H1 (cell line): ENCODE results near the gene CHST1. TPM values are rescaled to one million over a fixed set of nuclear protein-coding genes. Genes with fewer than 3 reads are reported as not detected.

ENCODE experiments used
- CTCF ChIA-PET: fragments of 300-600 bp; sonication (Branson Sonifier 250); formaldehyde crosslinking; loops from one replicate; lab custom pipeline; 2021; ENCODE audit not compliant: partially characterized antibody; lab: Charles Lee
- POLR2A ChIA-PET: fragments of 300-600 bp; sonication (Branson Sonifier 250); formaldehyde crosslinking; loops from one replicate; lab custom pipeline; 2021; ENCODE audit warnings: inconsistent platforms; ENCODE audit not compliant: partially characterized antibody; lab: Charles Lee
- DNase-seq, 2 experiments: peaks; one replicate each; pipeline versions ENCODE4 v3.0.0 to v3.0.0-alpha.2; 2010 to 2022; ENCODE audit warnings: low spot score in 2 of 2, low read depth in 1 of 2, mixed read lengths in 1 of 2
- FAIRE-seq: peaks from 2 replicates; lab custom pipeline; 2011; peaks lifted over from hg19 to GRCh38; lab: Jason Lieb, UNC
- H2AFZ ChIP-seq: 2 replicates; pipeline ENCODE4 v1.8.1; 2012; ENCODE audit warnings: low read length, inconsistent platforms
- H2AK5ac ChIP-seq: 2 replicates; pipeline ENCODE4 v1.6.1; 2013; ENCODE audit warnings: low read depth, low read length
- H2BK120ac ChIP-seq: replicated peaks from 2 replicates; pipeline ENCODE3; 2013; ENCODE audit warnings: low read depth, low read length, inconsistent platforms
- H2BK12ac ChIP-seq: 2 replicates; pipeline ENCODE4 v1.6.1; 2013; ENCODE audit warnings: low read depth, low read length
- H2BK15ac ChIP-seq: 2 replicates; pipeline ENCODE4 v1.6.1; 2013; ENCODE audit warnings: low read length
- H2BK20ac ChIP-seq: 2 replicates; pipeline ENCODE4 v1.6.1; 2013; ENCODE audit warnings: low read length
- H2BK5ac ChIP-seq: 2 replicates; pipeline ENCODE4 v1.6.1; 2013; ENCODE audit warnings: low read depth, low read length
- H3K14ac ChIP-seq: 2 replicates; pipeline ENCODE4 v1.6.1; 2013; ENCODE audit warnings: inconsistent platforms; ENCODE audit not compliant: insufficient read length
- H3K18ac ChIP-seq: 2 replicates; pipeline ENCODE4 v1.6.1; 2013; ENCODE audit warnings: low read length; ENCODE audit errors: extremely low read depth
- H3K23ac ChIP-seq: 2 replicates; pipeline ENCODE4 v1.6.1; 2013; ENCODE audit warnings: inconsistent platforms; ENCODE audit not compliant: insufficient read length
- H3K23me2 ChIP-seq: 2 replicates; pipeline ENCODE4 v1.6.1; 2013; ENCODE audit warnings: low read depth, low read length
- H3K27ac ChIP-seq: 2 replicates; pipeline ENCODE4 v1.6.1; 2011; ENCODE audit warnings: low read depth, low read length, inconsistent platforms
- H3K27me3 ChIP-seq, 4 experiments: replicated peaks in 1 of 4; 1 replicate in 1 of 4; 2 replicates in 3 of 4; pipeline versions ENCODE4 v1.6.1 to v1.8.1; 2011 to 2013; ENCODE audit warnings: low read length in 3 of 4, mild to moderate bottlenecking in 3 of 4, inconsistent platforms in 2 of 4, mixed read lengths in 2 of 4, moderate library complexity in 1 of 4; ENCODE audit not compliant: control insufficient read depth in 3 of 4, insufficient read depth in 3 of 4; ENCODE audit errors: extremely low read depth in 1 of 4
- H3K36me3 ChIP-seq, 4 experiments: 2 replicates each; pipeline versions ENCODE4 v1.6.1 to v1.8.1; 2011 to 2013; ENCODE audit warnings: mild to moderate bottlenecking in 4 of 4, low read length in 3 of 4, moderate library complexity in 2 of 4, control low read depth in 1 of 4, inconsistent platforms in 1 of 4; ENCODE audit not compliant: insufficient read depth in 4 of 4, control insufficient read depth in 2 of 4
- H3K4ac ChIP-seq: replicated peaks from 2 replicates; pipeline ENCODE3; 2013; ENCODE audit warnings: low read length, low read depth, mixed read lengths, inconsistent platforms; ENCODE audit not compliant: insufficient read length
- H3K4me1 ChIP-seq, 4 experiments: replicated peaks in 1 of 4; 1 replicate in 1 of 4; 2 replicates in 3 of 4; pipeline versions ENCODE4 v1.6.1 to v1.8.1; 2011 to 2013; ENCODE audit warnings: low read length in 3 of 4, inconsistent platforms in 2 of 4, mixed read lengths in 1 of 4; ENCODE audit not compliant: insufficient read depth in 4 of 4, control insufficient read depth in 3 of 4
- H3K4me2 ChIP-seq, 2 experiments: 2 replicates each; pipeline versions ENCODE4 v1.6.1 to v1.8.1; 2011 to 2013; ENCODE audit warnings: low read depth in 2 of 2, low read length in 2 of 2, control low read depth in 1 of 2, inconsistent platforms in 1 of 2, mild to moderate bottlenecking in 1 of 2; ENCODE audit not compliant: insufficient read depth in 1 of 2
- H3K4me3 ChIP-seq, 4 experiments: fragments of 200-600, 300-600 bp in 1 of 4; sonication (generic), shearing (Covaris generic), sonication (Bioruptor Twin) in 1 of 4; 2 replicates each; pipeline versions ENCODE4 v1.5.1 to v1.8.1; 2011 to 2016; ENCODE audit warnings: low read length in 4 of 4, low read depth in 3 of 4, control low read depth in 2 of 4, inconsistent platforms in 2 of 4, mild to moderate bottlenecking in 2 of 4, mixed read lengths in 1 of 4, moderate library complexity in 1 of 4; ENCODE audit not compliant: insufficient read depth in 2 of 4; ENCODE audit errors: extremely low read depth in 1 of 4
- H3K56ac ChIP-seq: replicated peaks from 2 replicates; pipeline ENCODE3; 2013; ENCODE audit warnings: low read depth, mild to moderate bottlenecking, mixed read lengths, low read length, inconsistent platforms; ENCODE audit not compliant: insufficient read length
- H3K79me1 ChIP-seq: 2 replicates; pipeline ENCODE4 v1.6.1; 2013; ENCODE audit warnings: low read depth, low read length, control low read depth
- H3K79me2 ChIP-seq, 2 experiments: 2 replicates each; pipeline versions ENCODE4 v1.6.1 to v1.8.1; 2012 to 2013; ENCODE audit warnings: low read length in 2 of 2, mild to moderate bottlenecking in 2 of 2, inconsistent platforms in 1 of 2; ENCODE audit not compliant: insufficient read depth in 2 of 2, control insufficient read depth in 1 of 2
- H3K9ac ChIP-seq, 4 experiments: replicated peaks in 1 of 4; 1 replicate in 1 of 4; 2 replicates in 3 of 4; pipeline versions ENCODE4 v1.6.1 to v1.8.1; 2011 to 2013; ENCODE audit warnings: low read depth in 3 of 4, low read length in 3 of 4, control low read depth in 2 of 4, mild to moderate bottlenecking in 2 of 4, moderate library complexity in 2 of 4, inconsistent platforms in 1 of 4; ENCODE audit errors: extremely low read depth in 1 of 4
- H3K9me3 ChIP-seq, 2 experiments: 2 replicates each; pipeline versions ENCODE4 v1.6.1 to v1.8.1; 2012 to 2013; ENCODE audit warnings: mild to moderate bottlenecking in 2 of 2, moderate library complexity in 2 of 2, control low read depth in 1 of 2, inconsistent platforms in 1 of 2, low read depth in 1 of 2, low read length in 1 of 2, mixed read lengths in 1 of 2; ENCODE audit not compliant: insufficient read depth in 2 of 2
- H4K20me1 ChIP-seq, 2 experiments: replicated peaks in 1 of 2; 2 replicates each; pipeline versions ENCODE3 to v1.8.1; 2011 to 2013; ENCODE audit warnings: inconsistent platforms in 2 of 2, low read length in 2 of 2, mild to moderate bottlenecking in 1 of 2; ENCODE audit not compliant: insufficient read depth in 2 of 2, control insufficient read depth in 1 of 2
- H4K5ac ChIP-seq: 2 replicates; pipeline ENCODE4 v1.6.1; 2013; ENCODE audit warnings: low read length, low read depth, mixed read lengths, inconsistent platforms; ENCODE audit not compliant: insufficient read length
- H4K8ac ChIP-seq: 2 replicates; pipeline ENCODE4 v1.8.0; 2013; ENCODE audit warnings: mild to moderate bottlenecking, moderate library complexity, low read length, inconsistent platforms; ENCODE audit not compliant: insufficient read depth; ENCODE audit errors: extremely low read depth
- H4K91ac ChIP-seq: replicated peaks from 2 replicates; pipeline ENCODE3; 2013; ENCODE audit warnings: low read length, mixed read lengths, inconsistent platforms; ENCODE audit not compliant: insufficient read length
- BCL11A ChIP-seq, 2 experiments: IDR thresholded peaks; one replicate each; pipeline ENCODE4 v1.6.1; 2011; ENCODE audit warnings: low read depth in 2 of 2, low read length in 2 of 2, mild to moderate bottlenecking in 2 of 2
- CBX8 ChIP-seq: fragments of 300-800, 300-1000 bp; sonication (generic); IDR thresholded peaks from 2 replicates; pipeline ENCODE4 v1.7.1; 2016; ENCODE audit warnings: low read depth, low read length, borderline replicate concordance
- CHD1 ChIP-seq: IDR thresholded peaks from 2 replicates; pipeline ENCODE4 v1.6.1; 2012; ENCODE audit warnings: low read depth, low read length, improper control_type of control experiment
- EGR1 ChIP-seq: IDR thresholded peaks from 2 replicates; pipeline ENCODE4 v1.6.1; 2011; ENCODE audit warnings: low read depth, low read length, borderline replicate concordance
- EP300 ChIP-seq, 2 experiments: IDR thresholded peaks; 1 replicate in 1 of 2; 2 replicates in 1 of 2; pipeline ENCODE4 v1.6.1; 2011 to 2012; ENCODE audit warnings: low read depth in 2 of 2, low read length in 2 of 2, mild to moderate bottlenecking in 2 of 2, borderline replicate concordance in 1 of 2, inconsistent platforms in 1 of 2, moderate library complexity in 1 of 2
- GABPA ChIP-seq: IDR thresholded peaks from 2 replicates; pipeline ENCODE4 v1.6.1; 2011; ENCODE audit warnings: mild to moderate bottlenecking, low read length, moderate library complexity, borderline replicate concordance; ENCODE audit not compliant: insufficient read depth
- HDAC2 ChIP-seq, 2 experiments: fragments of 300-600 bp in 1 of 2; sonication (generic) in 1 of 2; IDR thresholded peaks; 2 replicates each; pipeline ENCODE4 v1.6.1; 2011 to 2012; ENCODE audit warnings: low read depth in 2 of 2, low read length in 2 of 2, mild to moderate bottlenecking in 2 of 2, moderate library complexity in 2 of 2, borderline replicate concordance in 1 of 2, inconsistent platforms in 1 of 2
- HDAC6 ChIP-seq: IDR thresholded peaks from one replicate; pipeline ENCODE4 v1.7.1; 2012; ENCODE audit warnings: low read depth, mild to moderate bottlenecking, inconsistent platforms, low read length, moderate library complexity
- MAFK ChIP-seq: IDR thresholded peaks from 2 replicates; pipeline ENCODE4 v1.6.1; 2012; ENCODE audit warnings: low read depth, mild to moderate bottlenecking, improper control_type of control experiment, low read length
- NANOG ChIP-seq: IDR thresholded peaks from 2 replicates; pipeline ENCODE4 v1.6.1; 2011; ENCODE audit warnings: low read length, low read depth, mild to moderate bottlenecking, inconsistent platforms; ENCODE audit not compliant: insufficient read depth, poor library complexity, severe bottlenecking
- RFX5 ChIP-seq: IDR thresholded peaks from 2 replicates; pipeline ENCODE4 v1.6.1; 2011; ENCODE audit warnings: low read depth, low read length, improper control_type of control experiment, borderline replicate concordance
- SIX5 ChIP-seq: IDR thresholded peaks from 2 replicates; pipeline ENCODE4 v1.6.1; 2011; ENCODE audit warnings: mild to moderate bottlenecking, low read depth, low read length
- SP4 ChIP-seq: IDR thresholded peaks from 2 replicates; pipeline ENCODE4 v1.6.1; 2012; ENCODE audit warnings: low read length, inconsistent platforms
- TBP ChIP-seq: IDR thresholded peaks from 2 replicates; pipeline ENCODE4 v1.6.1; 2011; ENCODE audit warnings: low read depth, low read length, improper control_type of control experiment
- TCF12 ChIP-seq: IDR thresholded peaks from 2 replicates; pipeline ENCODE4 v1.6.1; 2011; ENCODE audit warnings: low read depth, mild to moderate bottlenecking, low read length
- WGBS, 2 experiments: shearing (Covaris generic) in 1 of 2; methylation state at CpG; one replicate each; pipeline versions ENCODE4 v1.1.6 to v1.1.7; 2013 to 2015; ENCODE audit warnings: low lambda C conversion rate in 2 of 2, mixed read lengths in 2 of 2, inconsistent platforms in 1 of 2, low coverage in 1 of 2, missing lambda C conversion rate in 1 of 2; ENCODE audit not compliant: insufficient replicate concordance in 2 of 2, insufficient coverage in 1 of 2, insufficient read length in 1 of 2; ENCODE audit errors: extremely low coverage in 1 of 2, missing lambda C conversion rate in 1 of 2; 5-methylcytosine and 5-hydroxymethylcytosine counted together
- polyA plus RNA-seq, 7 experiments: library from polyadenylated mRNA; depleted of rRNA in 3 of 7; stranded (reverse) in 5 of 7; unstranded in 2 of 7; fragments of >200 nt in 5 of 7; fragments of 200-250 nt in 2 of 7; gene quantifications; 1 replicate in 5 of 7; 2 replicates in 1 of 7; 4 replicates in 1 of 7; pipeline versions ENCODE4 v1.2.1 to v1.2.3, GENCODE V29; 2011 to 2013; ENCODE audit warnings: missing spikeins in 2 of 7, mixed read lengths in 2 of 7
- total RNA-seq: library from RNA; stranded (reverse); fragmentation: NEBNext Ultra II Directional; extraction: Animal tissue kit (Norgen Biotek cat#: 25700); gene quantifications from 2 replicates; pipeline ENCODE4 v1.2.1, GENCODE V29; 2021

The CHST1 gene
- total and polyA plus RNA-seq, 2 of the 8 experiments (the other 6 are each of a cell fraction or from before 2014, with no cell fraction given): 1.6 to 3.8 TPM

DNA sequence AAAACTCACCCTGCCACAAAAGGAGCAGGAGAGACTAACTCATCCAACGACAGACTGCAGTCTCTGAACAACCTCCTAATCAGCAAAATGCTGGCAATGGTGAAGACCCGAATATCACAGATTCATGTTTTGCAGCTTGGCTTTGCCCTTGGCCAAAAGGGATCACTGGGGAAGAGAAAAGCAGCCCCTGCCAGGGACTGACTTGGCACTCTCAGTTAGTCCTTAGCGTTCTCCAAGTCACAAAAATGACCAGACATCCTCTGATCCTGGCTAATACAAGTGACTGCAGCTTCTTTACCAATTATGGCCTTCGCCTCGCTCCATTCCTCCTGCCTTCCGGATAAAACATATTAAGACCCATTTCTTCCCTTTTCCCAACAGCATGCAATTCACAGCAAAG, 22.4 kb upstream of the CHST1 start:
- ChIA-PET POLR2A (no interaction called here), CTCF (interaction anchor here (0.7 to 1.4 kb wide), 4 partner anchors 16 to 193 kb away, joined by 3 to 8 read pairs (median 4); no protein-coding TSS in a partner anchor)
- H4K5ac ChIP-seq: no peak overlapping the region
- no peak overlapping the region for H2AFZ ChIP-seq
- no peaks in the 10 kb centered on the region for H3K79me2 ChIP-seq
- no peak overlapping the region for H4K91ac ChIP-seq
- no peak overlapping the region for H2BK15ac ChIP-seq
- FAIRE-seq: no peak
- H4K8ac ChIP-seq: no peak overlapping the region
- H3K27me3 ChIP-seq: peaks cover 0 to 6% (median 2%) of the 10 kb centered on the region in 4 experiments; a peak in 2 of 7 replicates
- no peak overlapping the region for H3K14ac ChIP-seq
- H3K4me2 ChIP-seq: no peak overlapping the region
- H3K23ac ChIP-seq: no peak overlapping the region
- no peak overlapping the region for H2AK5ac ChIP-seq
- H3K23me2 ChIP-seq: no peaks in the 10 kb centered on the region
- H2BK5ac ChIP-seq: no peak overlapping the region
- no peak overlapping the region for H2BK120ac ChIP-seq
- no peak overlapping the region for H3K4ac ChIP-seq
- H3K4me1 ChIP-seq: peaks cover 0 to 6% (median 5%) of the 10 kb centered on the region in 4 experiments; a peak in 3 of 7 replicates
- no peak for DNase-seq
- H3K9me3 ChIP-seq: no peaks in the 10 kb centered on the region
- no peak overlapping the region for H3K27ac ChIP-seq
- 86% methylated on average over 6 of the region's 6 CpGs; no CpG with 5 or more reads in 1 of the 2 experiments for WGBS, 2 experiments
- H3K4me3 ChIP-seq: no peak overlapping the region
- H4K20me1 ChIP-seq: no peaks in the 10 kb centered on the region
- no peaks in the 10 kb centered on the region for H3K36me3 ChIP-seq
- H2BK12ac ChIP-seq: no peak overlapping the region
- no peak overlapping the region for H3K9ac ChIP-seq
- no peak overlapping the region for H3K18ac ChIP-seq
- H2BK20ac ChIP-seq: no peak overlapping the region
- no peak overlapping the region for H3K56ac ChIP-seq
- H3K79me1 ChIP-seq: no peaks in the 10 kb centered on the region
- TF ChIP-seq GABPA (no peak), BCL11A (IDR thresholded peaks at IDR 0.05; ENCODE audit: low read depth in 2 of 2, low read length in 2 of 2) (no peak), MAFK (no peak), CBX8 (no peak), SP4 (no peak), TBP (no peak), CHD1 (no peak), NANOG (no peak), EGR1 (no peak), HDAC2 (IDR thresholded peaks at IDR 0.05; ENCODE audit: borderline replicate concordance in 1 of 2, low read depth in 2 of 2, low read length in 2 of 2) (no peak), HDAC6 (no peak), SIX5 (no peak), TCF12 (no peak), RFX5 (no peak), EP300 (IDR thresholded peaks at IDR 0.05; ENCODE audit: borderline replicate concordance in 1 of 2, low read depth in 2 of 2, low read length in 2 of 2) (no peak)
